Fibroblast of skin of left quadriceps (primary cell): ENCODE data around the gene MAJIN.

Source experiments
- DNase-seq, 2 experiments: peaks; one replicate each; pipeline ENCODE4 v3.0.0-alpha.2; 2013; ENCODE audit warnings: low read depth in 2 of 2

The MAJIN gene

DNA sequence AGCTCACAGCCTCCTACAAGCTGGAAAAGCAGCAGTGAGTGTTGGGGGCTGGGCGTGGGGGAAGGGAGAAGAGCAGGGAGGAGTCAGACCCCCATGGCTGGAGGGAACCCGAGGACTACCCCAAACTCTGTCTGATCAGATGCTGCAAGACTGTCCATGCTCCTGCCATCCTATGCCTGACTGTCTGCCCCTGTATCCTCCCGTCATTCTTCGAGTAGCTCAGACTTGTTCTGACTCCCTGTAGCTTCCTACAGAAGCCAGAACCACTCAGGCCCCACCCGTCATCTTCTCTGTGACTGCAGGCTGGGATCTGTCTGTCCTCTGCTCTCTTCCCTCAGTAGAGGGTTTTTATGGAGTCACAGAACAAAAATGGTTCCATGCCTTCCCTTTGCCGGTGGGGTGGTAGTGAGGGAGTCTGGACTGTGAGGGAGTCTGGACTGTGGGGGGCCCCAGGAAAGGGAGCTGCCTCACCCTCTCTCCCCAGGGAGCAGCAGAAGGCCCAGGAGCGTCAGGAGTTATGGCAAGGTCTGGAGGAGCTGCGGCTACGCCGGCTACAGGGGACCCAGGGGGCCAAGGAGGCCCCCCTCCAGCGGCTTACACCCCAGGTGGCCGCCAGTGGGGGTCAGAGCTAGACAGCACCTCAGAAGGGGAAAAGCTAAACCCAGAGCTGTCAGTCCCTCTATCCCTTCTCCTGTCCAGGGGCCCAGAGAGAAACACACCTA lies 38.5 kb downstream of the MAJIN start:
- DNase-seq: no peak

DNA sequence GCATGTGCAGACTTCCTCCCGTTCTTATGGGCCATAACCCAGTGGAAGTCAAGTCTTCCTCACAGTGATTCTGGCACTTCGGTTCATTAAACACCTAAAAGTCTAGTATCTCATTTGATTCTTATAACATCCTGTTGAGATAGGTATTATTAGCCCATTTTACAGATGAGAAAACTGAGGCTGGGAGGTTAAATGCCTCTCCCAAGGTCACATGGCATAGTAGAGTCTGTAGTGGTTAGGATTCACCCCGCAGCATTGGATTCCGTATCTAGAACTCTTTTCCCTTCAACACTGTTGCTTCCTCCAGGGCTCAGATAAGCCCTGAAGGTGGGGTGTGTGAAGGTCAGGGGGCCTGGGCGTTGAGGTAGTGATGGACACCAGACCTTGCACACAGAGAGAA lies 39.6 kb downstream of the MAJIN start:
- no peak for DNase-seq

DNA sequence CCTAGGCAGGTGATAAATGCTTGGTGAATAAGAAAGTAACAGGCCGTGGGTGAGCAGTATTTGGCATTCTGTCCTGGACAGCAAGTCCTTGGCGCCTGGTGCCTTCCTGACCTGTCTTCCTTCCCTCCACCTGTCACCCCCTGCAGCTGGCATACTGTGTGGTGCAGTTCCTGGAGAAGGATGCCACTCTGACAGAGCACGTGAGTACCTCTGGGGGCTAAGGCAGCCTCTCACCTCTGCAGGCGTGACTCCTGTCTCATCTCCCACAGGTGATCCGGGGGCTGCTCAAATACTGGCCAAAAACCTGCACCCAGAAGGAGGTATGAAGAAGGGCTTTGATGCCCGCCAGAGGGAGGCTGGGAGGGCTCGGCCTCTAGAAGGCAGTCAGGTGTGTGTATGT lies 40.6 kb downstream of the MAJIN start:
- no peak for DNase-seq

DNA sequence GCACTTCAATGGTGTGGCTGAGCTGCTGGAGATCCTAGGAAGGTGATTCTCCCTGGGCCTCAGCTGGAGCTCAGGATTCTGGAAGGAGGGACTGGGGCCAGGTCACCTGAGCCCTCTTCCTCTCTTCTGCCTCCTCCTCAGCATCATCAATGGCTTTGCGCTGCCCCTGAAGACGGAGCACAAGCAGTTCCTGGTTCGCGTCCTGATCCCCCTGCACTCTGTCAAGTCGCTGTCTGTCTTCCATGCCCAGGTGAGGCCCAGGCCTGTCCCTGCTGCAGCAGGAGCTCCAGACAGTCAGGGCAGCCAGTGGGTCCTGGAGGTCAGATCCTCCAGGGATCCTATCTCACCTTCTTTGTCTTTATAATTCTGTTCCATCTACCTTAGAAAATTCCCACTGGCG lies 41.6 kb downstream of the MAJIN start:
- no peak for DNase-seq

DNA sequence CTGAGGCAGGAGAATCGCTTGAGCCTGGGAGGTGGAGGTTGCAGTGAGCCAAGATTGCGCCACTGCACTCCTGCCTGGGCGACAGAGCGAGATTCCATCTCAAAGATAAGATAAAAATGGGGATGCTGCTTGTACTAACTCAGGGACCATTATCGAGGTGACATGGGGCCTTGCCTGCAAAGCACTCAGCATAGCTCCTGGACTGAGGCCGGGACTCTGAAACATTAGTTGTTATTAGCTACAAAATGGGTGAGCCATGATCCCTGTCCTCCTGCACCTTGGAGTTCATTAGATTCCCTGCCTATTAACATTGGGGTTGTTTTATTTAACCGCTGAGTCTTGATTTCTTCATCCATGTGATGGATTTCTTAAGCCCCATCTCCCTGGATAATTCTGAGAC lies 42.3 kb downstream of the MAJIN start:
- no peak for DNase-seq

DNA sequence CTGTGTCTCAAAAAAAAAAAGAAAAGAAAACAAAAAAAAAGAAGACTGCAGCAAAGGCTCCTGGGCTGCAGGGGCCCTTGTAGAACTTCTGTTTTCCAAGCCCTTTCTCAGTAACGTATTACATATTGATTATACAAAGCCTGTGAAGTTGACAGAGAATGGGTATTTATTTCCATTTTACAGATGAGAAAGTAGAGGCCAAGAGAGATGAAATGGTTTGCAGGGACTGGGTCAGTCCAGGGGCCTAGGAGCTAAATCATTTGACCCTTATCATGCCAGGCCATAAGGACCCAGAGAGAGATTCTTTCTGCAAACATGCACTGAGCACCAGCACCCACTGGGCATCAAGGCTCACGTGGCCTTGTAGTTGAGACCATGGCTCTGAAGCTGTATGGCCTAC lies 43.0 kb downstream of the MAJIN start:
- DNase-seq: no peak

DNA sequence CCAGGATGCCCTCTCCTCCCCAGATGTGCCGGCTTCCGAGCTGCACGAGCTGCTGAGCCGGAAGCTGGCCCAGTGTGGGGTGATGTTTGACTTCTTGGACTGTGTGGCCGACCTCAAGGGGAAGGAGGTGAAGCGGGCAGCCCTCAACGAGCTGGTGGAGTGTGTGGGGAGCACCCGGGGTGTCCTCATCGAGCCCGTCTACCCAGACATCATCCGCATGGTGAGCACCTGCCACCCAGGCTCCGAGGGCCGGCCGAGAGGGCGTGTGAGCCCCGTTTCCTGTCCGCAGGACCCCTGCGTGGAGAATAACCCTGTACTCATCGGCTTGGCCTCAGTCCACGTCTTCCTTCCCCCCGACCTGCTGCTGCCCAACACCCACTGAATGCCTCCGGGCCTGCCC lies 45.2 kb downstream of the MAJIN start:
- DNase-seq: no peak

DNA sequence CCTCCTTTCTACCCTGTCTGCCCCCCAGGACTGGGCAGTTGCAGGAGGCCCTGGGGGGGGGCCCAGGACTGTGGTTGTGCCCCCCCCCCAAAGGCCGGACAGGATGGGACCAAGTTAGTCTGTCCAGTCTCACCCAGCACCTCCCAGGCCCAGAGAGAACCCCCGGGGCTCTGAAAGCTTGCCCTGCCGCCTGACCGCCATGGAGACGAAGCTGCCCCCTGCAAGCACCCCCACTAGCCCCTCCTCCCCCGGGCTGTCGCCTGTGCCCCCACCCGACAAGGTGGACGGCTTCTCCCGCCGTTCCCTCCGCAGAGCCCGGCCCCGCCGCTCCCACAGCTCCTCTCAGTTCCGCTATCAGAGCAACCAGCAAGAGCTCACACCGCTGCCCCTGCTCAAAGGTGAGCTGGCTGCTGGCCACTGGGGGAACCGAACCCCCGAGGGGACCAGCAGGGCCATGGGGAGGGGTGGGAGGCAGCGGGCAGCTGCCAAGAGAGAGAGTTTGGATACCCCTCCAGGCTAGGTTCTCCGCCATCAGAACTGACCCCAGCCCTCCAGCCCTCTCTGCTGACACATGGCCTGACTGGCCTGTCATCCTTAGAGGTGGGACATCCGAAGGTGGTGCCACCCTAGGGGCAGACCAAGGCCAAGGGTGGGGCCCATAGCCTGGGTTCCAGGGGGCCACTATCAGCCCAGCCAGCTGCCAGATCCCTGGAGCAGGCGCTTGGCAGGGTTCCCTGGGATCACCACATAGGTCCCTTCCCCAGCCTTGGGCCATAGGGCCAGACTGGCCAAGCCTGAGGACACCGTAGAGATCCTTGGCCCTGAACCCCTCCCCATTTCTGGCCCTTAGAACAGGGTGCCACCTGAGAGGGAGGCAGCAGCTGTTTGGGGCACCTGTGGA lies 46.1 kb downstream of the MAJIN start:
- no peak for DNase-seq

DNA sequence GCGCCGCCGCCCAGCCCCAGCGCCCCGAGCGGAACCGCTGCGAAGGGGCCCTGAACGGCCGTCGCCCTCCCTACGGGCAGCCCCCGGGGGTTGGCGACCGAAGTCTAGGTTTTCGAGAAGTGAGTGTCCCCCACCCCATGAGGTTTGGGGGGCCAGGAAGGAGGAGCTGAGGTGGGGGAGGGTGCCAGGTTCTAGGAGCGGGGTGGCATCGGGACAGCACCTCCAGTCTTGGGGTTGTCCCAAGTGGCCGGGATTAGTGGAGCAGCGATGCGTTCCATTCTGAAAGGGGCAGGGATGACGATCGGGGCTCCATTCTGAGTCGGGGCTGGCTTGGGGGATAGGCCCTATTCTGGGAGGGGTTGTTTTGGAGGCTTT lies 47.0 kb downstream of the MAJIN start:
- no peak for DNase-seq

DNA sequence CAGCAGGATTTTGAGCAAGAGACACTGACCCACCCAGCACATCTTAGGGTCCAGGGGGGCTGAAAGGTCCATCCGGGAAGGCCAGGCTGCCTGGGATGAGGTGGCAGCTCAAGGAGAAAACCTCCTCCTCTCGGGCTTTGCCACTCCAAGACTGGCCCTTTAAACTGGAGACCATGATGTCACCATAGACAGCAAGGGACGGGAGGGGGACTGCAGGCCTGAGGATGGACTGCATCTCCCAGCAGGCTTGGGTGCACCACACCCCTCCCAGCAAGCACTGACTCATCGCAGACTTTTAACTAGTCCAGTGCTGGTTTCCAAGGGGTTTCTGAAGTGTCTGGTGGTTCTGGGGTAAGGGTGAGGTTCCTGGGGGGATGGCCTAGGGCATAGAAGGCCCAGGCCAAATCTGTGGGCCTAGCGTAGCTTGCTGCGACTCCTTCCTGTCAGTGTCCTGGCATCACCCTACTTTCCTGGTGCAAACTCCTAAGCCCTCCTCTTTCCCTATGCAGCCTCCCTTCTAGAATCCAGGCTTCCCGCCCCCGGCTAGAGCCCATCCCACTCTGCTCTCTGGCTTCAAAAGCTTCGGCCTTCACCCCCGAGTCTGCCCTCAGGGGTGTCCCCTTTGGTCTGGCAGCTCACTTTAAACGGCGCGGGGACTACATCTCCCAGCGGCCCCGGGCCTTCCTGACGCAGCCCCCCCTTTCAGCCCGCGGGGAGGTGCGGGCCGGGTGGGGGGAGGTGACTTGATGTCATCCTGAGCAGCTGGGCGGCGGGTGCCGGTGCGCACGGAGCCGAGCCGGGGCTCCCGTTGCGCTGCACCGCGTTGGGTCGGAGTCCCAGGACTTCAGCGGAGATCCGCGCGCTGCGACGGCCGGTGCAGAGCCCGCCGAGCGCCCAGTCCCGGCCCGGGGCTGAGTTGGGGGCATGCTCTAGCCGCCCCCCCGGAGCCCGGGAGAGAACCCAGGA lies 47.7 kb downstream of the MAJIN start, which contains the start of gene PPP2R5B:
Gene PPP2R5B, plus strand, starts transcription at position 746 of the 966 bp plus-strand sequence. CDS start 1,046 bp downstream, outside the sequence.
- DNase-seq: peak; percentile 76 to 77

DNA sequence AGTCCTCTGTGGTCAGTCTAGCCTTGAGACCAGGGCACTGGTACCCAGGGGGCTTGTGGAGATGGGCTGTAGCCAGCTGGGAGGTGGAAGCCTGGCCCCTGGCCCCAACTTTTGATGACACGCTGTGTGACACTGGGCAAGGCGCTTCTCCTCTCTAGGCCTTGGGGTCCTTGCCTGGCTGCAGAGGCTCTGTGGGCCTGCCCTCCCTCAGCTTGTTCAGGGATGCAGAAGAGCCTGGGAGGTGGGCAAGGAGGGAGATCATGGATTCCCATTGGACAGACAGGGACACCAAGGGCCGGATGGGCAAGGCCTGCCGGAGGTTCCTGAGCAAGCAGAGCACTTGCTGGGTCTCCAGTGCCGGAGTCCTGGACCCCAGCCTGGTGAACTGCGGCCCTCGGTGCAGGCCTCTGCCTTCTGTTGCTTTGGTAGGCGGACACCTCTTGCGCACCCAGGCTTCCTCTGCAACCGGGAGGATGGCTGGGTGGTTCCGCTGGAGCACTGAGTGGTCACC lies 48.7 kb downstream of the MAJIN start:
- DNase-seq: no peak

DNA sequence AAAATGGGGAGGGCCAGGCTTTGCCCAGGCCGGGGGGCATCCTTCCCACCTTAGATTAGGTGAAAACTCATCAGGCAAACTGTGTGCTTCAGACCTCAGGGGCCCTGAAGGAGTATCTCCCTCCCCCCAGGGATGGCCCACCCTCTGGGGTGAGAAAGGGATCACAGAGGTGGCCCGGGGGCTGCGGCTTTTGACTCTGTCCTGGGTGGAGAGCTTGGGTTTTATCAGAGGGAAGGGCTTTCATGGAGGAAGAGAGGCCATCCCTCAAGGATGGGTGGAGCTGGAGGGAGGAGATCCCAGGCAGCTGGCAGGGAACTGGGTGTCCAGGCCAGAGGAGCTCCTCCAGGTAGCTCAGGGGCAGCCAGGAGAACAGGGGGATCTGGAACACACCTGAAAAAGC lies 50.5 kb downstream of the MAJIN start:
- no peak for DNase-seq

DNA sequence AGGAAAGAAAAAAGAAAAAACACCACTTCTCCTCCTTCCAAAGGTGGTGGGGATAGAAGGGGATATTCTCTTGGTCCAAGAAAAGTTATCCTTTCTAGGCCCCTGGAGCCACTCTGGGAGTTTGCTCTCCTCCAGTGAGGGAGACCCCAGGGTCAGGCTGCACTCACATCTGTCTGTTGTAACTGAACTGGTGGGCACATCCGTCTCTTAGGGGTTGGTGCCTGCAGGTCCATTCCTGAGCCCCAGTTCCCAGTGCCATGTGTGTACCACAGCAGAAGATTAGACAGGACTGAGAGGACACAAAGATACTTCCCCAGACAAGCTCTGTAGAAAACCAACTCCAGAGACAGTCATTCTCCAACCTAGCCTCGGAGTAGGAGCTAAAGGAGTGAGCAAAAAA lies 51.8 kb downstream of the MAJIN start:
- no peak for DNase-seq

DNA sequence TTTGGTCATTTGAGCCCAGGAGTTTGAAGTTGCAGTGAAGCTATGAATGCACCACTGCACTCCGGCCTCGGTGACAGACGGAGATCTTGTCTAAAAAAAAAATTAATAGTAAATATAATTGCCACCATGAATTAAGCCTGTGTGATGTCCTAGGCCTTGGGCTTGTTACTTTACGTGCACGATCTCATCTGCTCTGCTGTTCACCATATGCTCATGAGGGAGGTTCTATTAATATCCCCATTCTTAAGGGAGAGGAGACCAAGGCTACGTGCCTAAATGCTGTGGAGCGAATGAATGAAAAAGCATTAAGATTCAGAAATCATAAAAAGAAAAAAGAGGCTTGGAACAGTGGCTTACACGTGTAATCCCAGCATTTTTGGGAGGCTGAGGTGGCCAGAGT lies 52.3 kb downstream of the MAJIN start:
- DNase-seq: no peak

DNA sequence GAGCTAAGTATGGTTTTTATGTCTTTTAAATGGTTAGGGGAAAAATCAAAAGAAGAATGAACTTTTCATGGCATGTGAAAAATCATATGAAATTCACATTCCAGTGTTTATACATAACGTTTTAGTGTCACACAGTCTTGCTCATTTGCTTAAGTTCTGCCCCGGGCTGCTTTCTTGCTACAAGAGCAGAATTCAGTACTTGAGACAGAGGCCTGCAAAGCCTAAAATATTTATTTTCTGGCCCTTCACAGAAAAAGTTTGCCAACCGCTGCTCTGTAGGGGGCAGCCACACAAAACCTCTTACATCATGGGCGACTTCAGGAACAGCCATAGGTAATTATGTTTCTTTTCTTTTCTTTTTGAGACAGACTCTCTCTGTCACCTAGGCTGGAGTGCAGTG lies 53.9 kb downstream of the MAJIN start:
- DNase-seq: peak; percentile 27 to 29

DNA sequence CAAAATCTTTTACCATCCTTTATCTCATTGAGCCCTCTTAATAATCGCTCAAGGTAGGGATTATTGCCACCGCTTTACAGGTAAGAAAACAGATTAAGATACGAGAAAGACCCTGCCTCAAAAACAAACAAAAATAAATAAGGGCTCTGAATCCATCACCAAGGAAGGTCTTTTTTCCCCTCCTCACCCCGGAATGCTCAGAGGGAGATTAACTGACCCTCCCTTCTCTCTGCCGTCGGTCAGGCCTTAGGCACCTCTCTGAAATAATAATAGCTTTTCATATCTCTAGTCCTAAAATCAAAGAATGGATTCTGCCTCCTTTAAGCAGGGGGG lies 54.3 kb downstream of the MAJIN start:
- no peak for DNase-seq

DNA sequence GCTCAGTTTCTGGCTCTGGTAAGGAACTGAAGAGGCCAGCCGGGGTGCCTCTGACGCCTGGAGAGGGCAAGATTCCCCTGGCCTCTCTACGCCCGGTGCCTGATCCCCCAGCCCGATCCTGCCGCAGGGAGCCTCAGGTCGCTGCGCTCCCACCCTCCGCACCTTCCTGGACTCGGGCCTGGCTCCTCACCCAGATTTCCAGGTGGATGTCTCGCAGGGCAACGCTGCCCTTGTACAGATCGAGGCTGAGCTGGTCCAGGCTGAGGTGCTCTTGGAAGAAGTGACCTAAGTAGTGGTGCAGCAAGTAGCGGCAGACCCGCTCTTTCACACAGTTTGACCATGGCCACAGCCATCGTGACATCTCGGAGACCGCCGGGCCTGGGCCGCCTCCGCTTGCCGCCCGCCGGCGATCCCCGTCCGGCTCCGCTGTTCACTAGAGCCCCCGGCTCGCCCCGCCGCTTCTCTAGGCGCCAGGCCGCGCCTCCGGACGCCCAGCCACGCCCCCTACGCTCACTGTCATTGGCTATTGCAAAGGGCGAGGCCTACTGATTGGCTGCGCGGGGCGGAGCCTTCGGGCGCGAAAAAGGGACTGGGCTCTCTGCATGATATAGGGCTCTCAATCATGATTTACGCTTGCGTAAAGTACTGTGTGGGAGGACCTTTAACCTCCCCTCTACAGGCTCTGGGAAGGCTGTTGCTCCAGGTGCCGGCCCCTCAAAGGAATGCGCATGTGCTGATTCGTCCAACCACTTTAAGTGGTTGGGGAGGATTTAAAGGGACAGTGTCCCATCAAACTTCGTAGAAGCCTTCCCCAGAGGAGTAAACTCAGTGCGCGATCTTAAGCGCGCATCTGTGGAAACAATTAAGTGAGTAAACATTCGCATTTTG lies 54.9 kb downstream of the MAJIN start, which contains the start of gene ATG2A:
Gene ATG2A, minus strand, starts transcription at position 435 of the 888 bp plus-strand sequence. Its CDS starts 74 bp downstream, at position 361.
- DNase-seq: peak; percentile 99

DNA sequence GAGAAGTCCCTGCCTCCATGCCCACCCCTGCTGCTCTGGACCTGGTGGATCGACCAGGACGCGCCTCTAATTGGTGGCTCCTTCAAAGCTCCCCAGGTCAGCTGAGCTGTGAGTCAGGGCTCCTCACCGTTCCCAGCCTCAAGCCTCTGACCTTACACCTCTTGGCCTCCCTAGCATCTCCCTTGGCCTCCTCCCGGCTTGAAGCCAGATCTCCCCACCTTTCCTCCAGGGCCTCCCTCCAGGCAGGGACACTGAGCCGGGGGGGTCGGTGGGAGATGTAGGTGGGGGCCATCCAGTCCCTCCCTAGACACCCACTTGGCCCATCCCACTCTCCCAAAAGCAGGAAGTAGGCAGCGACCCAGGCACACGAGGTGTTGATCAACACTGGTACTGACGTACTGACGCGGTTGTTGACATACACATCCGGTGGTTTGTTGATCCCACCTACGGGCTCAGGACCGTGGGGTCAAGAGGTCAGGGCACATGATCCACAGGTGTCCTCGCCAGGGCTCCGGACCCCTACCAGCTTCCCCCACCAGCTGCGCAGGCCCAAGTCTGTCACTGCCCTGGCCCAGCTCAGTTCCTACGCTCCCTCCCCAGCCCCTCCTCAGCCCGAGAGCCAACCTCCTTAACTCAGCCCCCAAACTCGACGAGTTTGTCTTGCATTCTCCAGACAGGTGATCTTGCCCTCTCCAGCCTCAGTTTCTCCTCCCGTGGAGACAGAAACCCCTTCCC lies 55.7 kb downstream of the MAJIN start:
- no peak for DNase-seq

DNA sequence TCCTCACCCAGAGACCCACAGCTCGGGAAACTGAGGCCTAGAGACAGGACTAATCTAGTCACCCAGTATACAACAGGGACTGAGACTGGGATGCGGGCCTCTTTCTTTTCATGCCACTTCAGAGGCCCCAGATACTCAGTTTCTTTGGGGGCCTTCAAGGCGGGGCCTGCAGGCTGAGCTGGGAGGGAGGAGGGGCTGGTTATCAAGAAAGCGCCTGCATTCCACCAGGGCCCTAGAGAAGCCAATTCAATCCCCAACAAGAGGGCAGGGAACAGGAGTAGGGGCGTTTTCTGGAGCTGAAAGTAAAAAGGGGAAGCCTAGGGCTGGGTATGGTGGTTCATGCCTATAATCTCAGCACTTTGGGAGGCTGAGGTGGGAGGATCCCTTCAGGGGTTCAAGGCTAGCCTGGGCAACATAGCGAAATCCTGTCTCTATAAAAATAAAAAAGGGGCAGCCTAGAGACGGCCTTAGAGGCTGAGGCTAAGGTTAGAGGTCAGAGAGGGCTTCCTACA lies 56.5 kb downstream of the MAJIN start:
- DNase-seq: no peak

DNA sequence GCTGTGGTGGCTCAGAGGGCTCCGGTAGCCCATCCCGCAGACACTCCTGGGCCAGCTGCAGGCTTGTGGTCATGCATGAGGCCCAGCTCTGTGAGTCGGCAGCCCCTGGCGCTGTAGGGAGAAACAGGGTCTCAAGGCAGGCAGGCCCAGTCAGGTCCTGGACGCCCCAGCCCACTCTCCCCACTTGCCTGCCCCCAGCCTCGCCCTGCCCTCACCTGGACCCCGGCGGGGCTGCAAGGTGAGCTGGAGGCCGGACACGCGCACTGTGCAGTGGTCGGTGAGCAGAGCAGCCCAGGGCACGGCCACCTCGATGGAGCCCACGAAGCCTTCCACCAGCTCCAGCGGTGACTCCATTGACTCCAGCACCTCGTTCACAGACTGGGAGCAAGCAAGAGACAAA lies 57.8 kb downstream of the MAJIN start:
- DNase-seq: no peak
